OCI-LY3 (cell line): ENCODE results near the gene UNC45A.

Source experiments
- CTCF ChIP-seq: fragments of 200-600, 300-600 bp; sonication (generic); IDR thresholded peaks from 2 replicates; pipeline ENCODE4 v1.5.1; 2014; ENCODE audit warnings: antibody characterized with exemption, low read length, low read depth
- EZH2phosphoT487 ChIP-seq: fragments of 200-600 bp; shearing (Covaris generic); IDR thresholded peaks from 2 replicates; pipeline ENCODE4 v1.6.1; 2018; ENCODE audit warnings: antibody characterized with exemption, mixed run types, low read depth

GRCh38 chr15:90913398-90913944 lies 21.6 kb upstream of the UNC45A start:
- TF ChIP-seq CTCF (no peak), EZH2phosphoT487 (no peak)
